Subcutaneous adipose tissue (tissue), 4 donors: ENCODE data around the gene DPYD. TPM values are rescaled to one million over a fixed set of nuclear protein-coding genes. Genes with fewer than 3 reads are reported as not detected.

Experiments used
- total RNA-seq, 4 donors: library from RNA; depleted of rRNA; stranded (reverse); fragments of >200 nt; gene quantifications; one replicate each; pipeline ENCODE4 v1.1.0, GENCODE V29; 2016
- TF ChIP-seq, protein P1 (sequence below): fragments of 450-650 bp; IDR thresholded peaks from one replicate; pipeline ENCODE4 v1.5.1; 2016; ENCODE audit warnings: low read depth, mild to moderate bottlenecking, control low read depth, antibody characterized with exemption, moderate library complexity

DPYD gene
- 100 to 1,000 TPM in 1 of 4 donors, 10 to 100 TPM in 3; 47.1 to 100 (median 68.0) TPM for total RNA-seq

GRCh38 chr1:97920832-97921571 is at the start of gene DPYD:
Gene DPYD (minus strand): TSS chr1:97921034. CDS start chr1:97920922, 112 bp downstream.
- TF ChIP-seq, protein P1, sequence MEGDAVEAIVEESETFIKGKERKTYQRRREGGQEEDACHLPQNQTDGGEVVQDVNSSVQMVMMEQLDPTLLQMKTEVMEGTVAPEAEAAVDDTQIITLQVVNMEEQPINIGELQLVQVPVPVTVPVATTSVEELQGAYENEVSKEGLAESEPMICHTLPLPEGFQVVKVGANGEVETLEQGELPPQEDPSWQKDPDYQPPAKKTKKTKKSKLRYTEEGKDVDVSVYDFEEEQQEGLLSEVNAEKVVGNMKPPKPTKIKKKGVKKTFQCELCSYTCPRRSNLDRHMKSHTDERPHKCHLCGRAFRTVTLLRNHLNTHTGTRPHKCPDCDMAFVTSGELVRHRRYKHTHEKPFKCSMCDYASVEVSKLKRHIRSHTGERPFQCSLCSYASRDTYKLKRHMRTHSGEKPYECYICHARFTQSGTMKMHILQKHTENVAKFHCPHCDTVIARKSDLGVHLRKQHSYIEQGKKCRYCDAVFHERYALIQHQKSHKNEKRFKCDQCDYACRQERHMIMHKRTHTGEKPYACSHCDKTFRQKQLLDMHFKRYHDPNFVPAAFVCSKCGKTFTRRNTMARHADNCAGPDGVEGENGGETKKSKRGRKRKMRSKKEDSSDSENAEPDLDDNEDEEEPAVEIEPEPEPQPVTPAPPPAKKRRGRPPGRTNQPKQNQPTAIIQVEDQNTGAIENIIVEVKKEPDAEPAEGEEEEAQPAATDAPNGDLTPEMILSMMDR: no peak

DNA sequence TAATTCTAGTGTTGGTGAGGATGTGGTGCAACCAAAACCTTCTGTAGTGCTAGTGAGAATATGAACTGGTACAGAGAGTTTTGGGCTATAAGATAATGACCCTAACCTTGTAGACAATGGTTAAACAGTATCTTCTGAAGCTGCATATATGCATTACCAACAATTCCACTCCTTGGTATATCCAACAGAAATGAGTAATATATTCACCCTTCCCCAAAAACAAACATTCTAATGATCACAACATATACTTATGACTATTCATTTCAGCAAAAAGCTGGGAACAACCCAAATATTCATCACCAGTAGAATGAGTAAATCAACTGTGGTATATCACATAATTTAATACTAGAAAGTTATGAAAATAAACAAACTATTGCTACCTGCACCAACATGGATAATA is 39.6 kb upstream of the DPYD start:
- TF ChIP-seq, protein P1: no peak

- TF ChIP-seq, protein P1: no peak
Measured at GRCh38 chr1:97947695-97948094, 26.9 kb upstream of the DPYD start.

GRCh38 chr1:97943354-97943753 is 22.5 kb upstream of the DPYD start:
- TF ChIP-seq, protein P1: no peak

DNA sequence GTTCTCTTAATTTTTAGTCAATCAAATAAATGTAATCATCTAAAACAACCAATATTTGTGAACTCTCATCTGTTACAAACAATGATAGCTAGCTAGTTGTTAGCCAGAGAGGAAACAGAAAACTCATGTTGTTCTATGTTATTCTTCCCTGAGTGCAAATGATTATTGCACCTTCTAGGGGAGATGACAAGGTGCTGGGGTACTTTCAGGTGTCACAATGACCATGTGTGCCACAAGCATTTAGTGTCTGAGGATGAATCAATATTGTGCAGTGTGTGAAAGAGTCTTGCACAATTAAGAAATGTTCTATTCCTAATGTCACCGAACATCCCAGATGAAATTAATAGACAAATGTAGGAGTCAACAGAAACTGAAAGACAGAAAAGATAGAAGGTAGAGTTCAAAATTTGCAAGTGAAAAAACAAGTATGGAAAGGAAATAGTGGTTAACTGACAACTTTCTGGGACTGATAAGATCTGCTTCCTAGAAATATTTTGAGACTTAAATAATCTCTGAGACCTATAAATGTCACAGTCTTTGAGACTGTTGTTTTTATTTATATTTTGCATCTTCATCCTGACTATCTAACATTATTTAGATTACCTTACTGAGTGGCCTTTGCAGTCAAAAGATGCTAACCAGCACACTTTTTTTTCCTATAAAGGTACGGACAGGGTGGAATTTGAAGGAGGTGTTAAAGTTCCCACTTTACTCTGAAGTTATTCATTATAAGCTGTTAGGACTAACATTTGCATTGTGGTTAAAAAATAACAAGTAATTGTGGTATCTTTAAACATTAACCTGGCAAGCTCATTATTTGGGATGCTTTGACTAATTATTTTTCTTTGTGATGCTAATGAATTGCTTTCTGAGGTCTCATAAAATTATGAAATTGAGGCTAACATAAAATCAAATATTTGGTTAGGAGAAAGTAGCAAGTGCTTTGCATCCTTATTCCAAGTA is 21.6 kb upstream of the DPYD start:
- TF ChIP-seq, protein P1: no peak

DNA sequence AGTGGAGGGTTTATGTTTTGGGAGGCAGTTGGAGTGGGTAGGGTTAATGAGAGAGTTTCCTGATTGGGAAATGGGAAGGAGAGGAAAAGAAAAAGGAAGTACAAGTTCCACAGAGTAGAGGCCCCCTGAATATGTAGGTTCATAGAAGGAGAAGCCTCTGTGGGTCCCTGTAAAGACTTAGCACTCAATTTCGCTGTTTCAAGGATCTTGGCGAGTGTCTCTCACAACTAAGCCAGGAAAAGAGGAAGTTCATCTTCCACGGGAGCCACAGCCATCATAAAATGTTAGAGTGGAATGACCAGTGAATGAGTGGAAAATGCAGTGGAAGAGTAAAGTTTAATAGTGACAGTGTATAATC is 17.4 kb upstream of the DPYD start:
- TF ChIP-seq, protein P1: no peak

GRCh38 chr1:97936976-97937375 is 16.1 kb upstream of the DPYD start:
- TF ChIP-seq, protein P1: no peak
